HCT116 (cell line): Measurements from ENCODE around the gene PSMG3.

Source experiments
- EZH2 ChIP-seq: fragments of 200-600 bp; sonication (generic); IDR thresholded peaks from 2 replicates; pipeline ENCODE4 v1.6.1; 2017; ENCODE audit warnings: antibody characterized with exemption, mixed run types
- POLR2A ChIP-seq: IDR thresholded peaks from 2 replicates; pipeline ENCODE4 v1.7.0; 2011; ENCODE audit warnings: borderline replicate concordance; ENCODE audit not compliant: insufficient read depth, insufficient read length; ENCODE audit errors: extremely low read depth
- YY1 ChIP-seq: IDR thresholded peaks from 2 replicates; pipeline ENCODE4 v1.6.1; 2011; ENCODE audit warnings: low read length, low read depth, moderate library complexity, mild to moderate bottlenecking; ENCODE audit not compliant: insufficient replicate concordance; ENCODE audit errors: extremely low read depth
- ZNF274 ChIP-seq: fragments of 200-500 bp; sonication (Bioruptor generic); IDR thresholded peaks from 2 replicates; pipeline ENCODE4 v1.6.1; 2014; ENCODE audit warnings: mild to moderate bottlenecking, low read depth, low read length, inconsistent platforms

GRCh38 chr7:1601956-1602355 lies 32.1 kb upstream of the PSMG3 start:
- TF ChIP-seq ZNF274 (no peak), POLR2A (no peak), EZH2 (no peak), YY1 (no peak)
